Measurements from ENCODE around the gene INTS6.

INTS6 gene

DNA sequence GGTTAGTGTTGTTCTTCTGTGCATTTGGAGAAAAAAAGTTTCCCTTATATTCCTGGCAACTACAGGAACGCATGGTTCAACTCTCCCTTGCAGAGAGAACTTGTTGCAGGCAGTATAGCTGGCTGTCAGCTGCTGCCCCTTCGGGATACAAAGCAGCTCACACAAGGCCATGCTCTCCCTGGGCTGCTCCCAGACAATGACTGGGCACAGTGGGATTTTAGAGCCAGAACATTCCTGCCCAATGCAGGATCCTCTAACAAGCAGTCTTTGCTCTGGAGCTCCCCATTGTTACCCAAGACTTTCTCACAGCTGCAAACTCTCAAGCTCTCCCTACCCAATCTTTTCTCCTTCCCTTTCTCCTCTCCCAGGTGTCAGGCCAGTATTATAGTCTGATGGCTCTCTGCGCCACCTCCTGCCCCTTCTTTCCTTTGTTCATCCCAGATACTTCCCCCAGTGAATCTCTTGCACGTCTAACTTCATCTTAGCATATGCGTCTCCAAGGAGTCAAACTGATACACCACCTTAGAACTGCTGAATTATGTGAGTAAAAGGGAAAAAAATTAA lies 140.8 kb downstream of the INTS6 start:
- no peak for DNase-seq
